Erythroblast (primary cell): ENCODE results near the gene KIAA1958.

Experiments used
- GATA1 ChIP-seq: IDR thresholded peaks from 2 replicates; pipeline ENCODE4 v1.6.1; 2011; ENCODE audit warnings: low read depth, mild to moderate bottlenecking, control low read depth, low read length, moderate library complexity
- POLR2A ChIP-seq: IDR thresholded peaks from 2 replicates; pipeline ENCODE4 v1.6.1; 2011; ENCODE audit warnings: mild to moderate bottlenecking, low read length

- TF ChIP-seq POLR2A, result no peak
- no peak for TF ChIP-seq GATA1
These were observed 122.2 kb downstream of the KIAA1958 start for GRCh38 chr9:112608851-112609250.
